Nephron progenitor cell (in vitro differentiated cells): Measurements from ENCODE around the gene SH3BP5.
"Not testable (repeated sequence)": the region's sequence is repeated elsewhere in the genome, so short reads cannot be mapped to it uniquely, and the experiment has no call there.

Experiments
- DNase-seq: peaks from one replicate; pipeline ENCODE4 v3.0.0; 2021
- H3K27ac Mint-ChIP-seq: 2 replicates; pipeline ENCODE4 v1.8.0; 2021; ENCODE audit warnings: mild to moderate bottlenecking, moderate library complexity, mixed read lengths
- H3K27me3 Mint-ChIP-seq: 2 replicates; pipeline ENCODE4 v1.8.0; 2021; ENCODE audit warnings: mild to moderate bottlenecking, low read depth, mixed read lengths; ENCODE audit not compliant: poor library complexity
- H3K36me3 Mint-ChIP-seq: 2 replicates; pipeline ENCODE4 v1.8.0; 2021; ENCODE audit warnings: low read depth, mixed read lengths
- H3K4me1 Mint-ChIP-seq: 2 replicates; pipeline ENCODE4 v1.8.0; 2021; ENCODE audit warnings: mixed read lengths
- H3K4me3 Mint-ChIP-seq: 2 replicates; pipeline ENCODE4 v1.8.0; 2021; ENCODE audit warnings: mild to moderate bottlenecking, moderate library complexity, mixed read lengths
- H3K9me3 Mint-ChIP-seq: 2 replicates; pipeline ENCODE4 v1.8.0; 2021; ENCODE audit warnings: mild to moderate bottlenecking, moderate library complexity, mixed read lengths
- TF ChIP-seq, protein P1 (sequence below): fragments of 200-600 bp; sonication (generic); IDR thresholded peaks from 2 replicates; pipeline ENCODE4 v1.5.0; 2021; ENCODE audit warnings: antibody characterized with exemption

The SH3BP5 gene

DNA sequence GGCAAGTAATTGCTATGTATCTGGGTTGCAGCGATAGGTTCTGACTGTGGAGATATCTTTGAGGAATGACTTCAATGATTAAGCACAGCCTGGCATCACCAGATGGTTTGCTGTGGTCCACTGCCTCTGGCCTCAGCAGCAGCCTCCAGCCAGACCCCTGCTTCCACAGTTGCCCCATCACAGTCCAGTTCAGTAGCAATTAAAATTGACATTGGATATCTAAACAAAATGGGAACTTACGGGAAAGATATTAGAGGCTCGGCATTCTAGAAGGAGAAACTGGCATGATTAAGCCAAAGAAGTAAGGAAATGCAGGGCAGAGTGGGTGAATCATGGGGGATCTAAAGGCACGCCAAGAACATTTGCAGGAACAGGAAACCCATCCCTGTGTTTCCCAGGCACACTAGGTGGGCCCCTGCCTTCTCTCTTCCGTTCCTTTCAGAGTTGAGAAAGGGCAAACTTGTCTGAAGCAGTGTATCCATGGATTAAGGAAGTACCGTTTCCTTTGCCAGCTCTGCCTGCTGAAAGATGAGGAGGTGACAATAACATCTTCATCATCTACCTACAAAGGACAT, 36.3 kb upstream of the SH3BP5 start:
- peaks cover 35% of the 10 kb centered on the region for H3K27me3 Mint-ChIP-seq
- peaks cover 4% of the 10 kb centered on the region for H3K36me3 Mint-ChIP-seq
- H3K9me3 Mint-ChIP-seq: peaks cover 35% of the 10 kb centered on the region
- no peak overlapping the region for H3K4me3 Mint-ChIP-seq
- TF ChIP-seq, protein P1, sequence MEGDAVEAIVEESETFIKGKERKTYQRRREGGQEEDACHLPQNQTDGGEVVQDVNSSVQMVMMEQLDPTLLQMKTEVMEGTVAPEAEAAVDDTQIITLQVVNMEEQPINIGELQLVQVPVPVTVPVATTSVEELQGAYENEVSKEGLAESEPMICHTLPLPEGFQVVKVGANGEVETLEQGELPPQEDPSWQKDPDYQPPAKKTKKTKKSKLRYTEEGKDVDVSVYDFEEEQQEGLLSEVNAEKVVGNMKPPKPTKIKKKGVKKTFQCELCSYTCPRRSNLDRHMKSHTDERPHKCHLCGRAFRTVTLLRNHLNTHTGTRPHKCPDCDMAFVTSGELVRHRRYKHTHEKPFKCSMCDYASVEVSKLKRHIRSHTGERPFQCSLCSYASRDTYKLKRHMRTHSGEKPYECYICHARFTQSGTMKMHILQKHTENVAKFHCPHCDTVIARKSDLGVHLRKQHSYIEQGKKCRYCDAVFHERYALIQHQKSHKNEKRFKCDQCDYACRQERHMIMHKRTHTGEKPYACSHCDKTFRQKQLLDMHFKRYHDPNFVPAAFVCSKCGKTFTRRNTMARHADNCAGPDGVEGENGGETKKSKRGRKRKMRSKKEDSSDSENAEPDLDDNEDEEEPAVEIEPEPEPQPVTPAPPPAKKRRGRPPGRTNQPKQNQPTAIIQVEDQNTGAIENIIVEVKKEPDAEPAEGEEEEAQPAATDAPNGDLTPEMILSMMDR: no peak
- DNase-seq: no peak
- no peaks in the 10 kb centered on the region for H3K4me1 Mint-ChIP-seq
- H3K27ac Mint-ChIP-seq: no peak overlapping the region

DNA sequence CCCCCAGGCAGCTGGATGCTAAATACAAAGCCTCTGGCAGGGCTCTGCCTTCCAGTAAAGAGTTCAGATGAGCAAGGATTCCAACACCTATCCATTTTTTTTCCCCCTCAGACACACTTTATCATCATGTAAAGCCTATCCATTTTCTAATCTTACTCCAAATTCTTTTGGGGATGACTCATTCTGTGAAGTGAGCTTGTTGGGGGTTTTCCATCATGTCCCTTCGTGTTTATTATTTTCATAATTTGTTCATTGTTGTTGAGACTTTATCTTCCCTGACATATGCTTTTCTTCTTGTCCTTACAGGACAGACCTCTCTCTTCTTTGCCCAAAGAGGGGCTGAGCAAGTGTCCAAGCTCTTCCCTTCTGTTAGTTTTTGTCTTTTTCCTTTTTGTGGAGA, 34.7 kb upstream of the SH3BP5 start:
- TF ChIP-seq, protein P1: no peak
- Mint-ChIP-seq H3K36me3 (peaks cover 4% of the 10 kb centered on the region), H3K4me1 (peaks cover 6% of the 10 kb centered on the region), H3K27ac (no peak overlapping the region), H3K4me3 (no peak overlapping the region), H3K27me3 (peaks cover 27% of the 10 kb centered on the region), H3K9me3 (peaks cover 36% of the 10 kb centered on the region)
- no peak for DNase-seq

DNA sequence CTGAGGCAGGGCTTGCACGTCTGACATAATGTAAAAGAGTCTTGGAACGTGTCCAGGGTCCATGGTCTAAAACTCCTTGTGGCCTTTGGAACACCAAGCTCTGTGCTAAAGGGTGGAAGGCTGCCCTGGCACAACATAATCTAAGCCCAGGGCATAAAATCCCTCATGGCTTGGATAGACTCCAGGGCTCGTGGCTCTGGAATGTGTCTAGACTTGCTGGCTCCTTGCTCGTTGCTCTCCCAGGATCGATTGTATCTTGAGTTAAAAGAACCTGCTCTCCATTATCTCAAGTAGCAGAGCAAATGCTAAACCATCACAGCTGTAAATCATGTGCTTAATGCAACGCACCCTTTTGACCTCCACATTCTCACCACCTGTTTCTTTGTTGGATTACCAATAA, 31.7 kb upstream of the SH3BP5 start:
- peaks cover 28% of the 10 kb centered on the region for H3K9me3 Mint-ChIP-seq
- H3K27me3 Mint-ChIP-seq: peaks cover 15% of the 10 kb centered on the region
- H3K27ac Mint-ChIP-seq: peak overlapping the region; percentile 68
- not testable (repeated sequence) for H3K4me3 Mint-ChIP-seq, DNase-seq, H3K36me3 Mint-ChIP-seq
- peaks cover 22% of the 10 kb centered on the region for H3K4me1 Mint-ChIP-seq

DNA sequence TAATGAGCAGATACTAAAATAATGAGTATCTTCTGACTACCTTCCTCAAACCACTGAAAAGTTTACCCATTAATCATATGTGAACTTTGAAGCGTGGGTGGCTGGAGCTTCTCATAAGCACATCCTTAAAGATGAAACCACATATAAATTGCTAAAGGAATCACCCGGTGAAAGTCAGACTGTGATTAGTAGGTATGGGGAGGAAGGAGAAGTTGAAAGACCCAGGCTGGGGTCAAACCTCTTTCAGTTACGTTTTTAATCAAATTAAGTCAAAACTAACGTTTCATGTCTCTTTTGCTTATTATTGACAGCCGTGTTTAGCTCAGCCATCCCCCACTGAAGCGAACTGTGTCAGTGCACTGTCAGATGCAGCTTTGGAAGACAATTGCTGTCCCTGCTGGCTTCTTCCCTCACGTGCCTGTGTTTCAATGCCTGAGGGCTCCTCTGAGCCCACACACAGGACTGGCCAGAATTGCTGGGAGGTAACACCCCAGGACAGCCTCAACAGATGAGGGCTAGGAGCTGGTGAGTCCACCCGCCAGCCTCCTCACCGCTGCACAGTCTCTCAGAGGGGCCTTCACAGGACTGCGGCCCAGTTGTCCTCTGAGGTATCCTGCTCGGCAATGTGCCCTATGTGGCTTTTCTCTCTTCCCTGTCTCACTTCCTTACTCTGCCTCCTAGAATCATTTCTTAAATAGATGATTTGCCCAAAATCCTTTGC, 29.3 kb upstream of the SH3BP5 start:
- Mint-ChIP-seq H3K27me3 (peaks cover 10% of the 10 kb centered on the region), H3K4me3 (no peak overlapping the region), H3K36me3 (peaks cover 4% of the 10 kb centered on the region), H3K27ac (peak overlapping the region; percentile 40), H3K9me3 (peaks cover 22% of the 10 kb centered on the region), H3K4me1 (peaks cover 24% of the 10 kb centered on the region)
- peak; percentile 8 for DNase-seq
- TF ChIP-seq, protein P1: no peak

DNA sequence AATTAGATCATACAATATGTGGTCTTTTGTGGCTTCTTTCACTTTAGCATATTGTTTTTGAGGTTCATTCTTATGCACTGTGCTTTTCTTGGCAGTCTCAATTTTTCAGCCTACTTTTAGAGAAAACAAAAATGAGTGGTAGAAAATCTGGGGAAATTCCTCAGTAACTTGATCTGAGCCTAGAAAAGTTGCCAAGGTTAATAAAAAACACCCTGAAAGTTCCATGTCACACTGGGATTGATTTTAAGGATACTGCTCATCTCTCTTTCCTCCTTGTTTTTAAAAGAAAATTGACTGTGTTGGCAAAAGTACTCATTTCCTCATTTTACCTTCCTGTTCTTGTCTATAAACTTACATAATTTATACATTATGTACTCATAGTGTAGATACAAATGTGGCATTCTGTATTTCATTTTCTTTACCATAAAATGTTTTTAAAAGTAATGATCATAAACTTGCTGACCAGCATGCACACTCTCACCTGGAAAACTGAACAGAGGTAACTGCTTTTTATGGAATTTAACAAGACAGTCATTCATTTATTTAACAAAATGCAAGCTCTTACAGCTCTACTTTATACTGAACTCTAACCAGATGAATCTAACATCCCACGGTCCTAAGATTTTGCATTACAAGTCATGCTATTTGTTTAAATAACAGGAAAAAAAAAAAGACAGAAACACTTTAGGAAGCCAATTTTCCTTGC, 28.6 kb upstream of the SH3BP5 start:
- H3K27ac Mint-ChIP-seq: no peak overlapping the region
- TF ChIP-seq, protein P1: no peak
- H3K9me3 Mint-ChIP-seq: peaks cover 22% of the 10 kb centered on the region
- peaks cover 13% of the 10 kb centered on the region for H3K27me3 Mint-ChIP-seq
- peaks cover 4% of the 10 kb centered on the region for H3K36me3 Mint-ChIP-seq
- no peak overlapping the region for H3K4me3 Mint-ChIP-seq
- no peak for DNase-seq
- peaks cover 31% of the 10 kb centered on the region for H3K4me1 Mint-ChIP-seq

DNA sequence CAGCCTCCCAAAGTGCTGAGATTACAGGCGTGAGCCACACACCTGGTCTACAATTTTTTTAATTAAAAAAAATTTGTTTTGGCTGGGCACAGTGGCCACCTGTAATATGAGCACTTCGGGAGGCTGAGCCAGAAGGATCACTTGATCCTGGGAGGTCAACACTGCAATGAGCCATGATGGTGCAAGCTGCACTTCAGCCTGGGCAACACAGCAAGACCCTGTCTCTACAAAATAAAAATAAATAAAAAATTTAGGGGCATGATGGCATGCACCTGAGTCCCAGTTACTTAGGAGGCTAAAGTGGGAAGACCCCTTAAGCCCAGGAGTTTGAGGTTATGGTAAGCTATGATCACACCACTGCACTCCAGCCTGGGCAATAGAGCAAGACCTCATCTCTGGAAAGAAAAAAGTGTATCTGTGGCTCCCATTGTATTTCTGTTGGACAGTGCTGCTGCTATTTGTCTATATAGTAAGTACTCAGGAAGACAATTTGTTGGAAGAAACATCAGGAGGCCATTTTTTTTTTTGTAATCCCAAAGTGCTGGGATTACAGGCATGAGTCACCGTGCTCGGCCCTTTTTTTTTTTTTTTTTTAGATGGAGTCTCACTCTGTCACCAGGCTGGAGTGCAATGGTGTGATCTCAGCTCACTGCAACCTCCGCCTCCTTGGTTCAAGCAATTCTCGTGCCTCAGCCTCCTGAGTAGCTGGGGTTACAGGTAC, 27.5 kb upstream of the SH3BP5 start:
- H3K27ac Mint-ChIP-seq: no peak overlapping the region
- no peak overlapping the region for H3K4me3 Mint-ChIP-seq
- TF ChIP-seq, protein P1: no peak
- H3K27me3 Mint-ChIP-seq: peaks cover 13% of the 10 kb centered on the region
- no peak for DNase-seq
- peaks cover 2% of the 10 kb centered on the region for H3K36me3 Mint-ChIP-seq
- H3K4me1 Mint-ChIP-seq: peaks cover 34% of the 10 kb centered on the region
- H3K9me3 Mint-ChIP-seq: peaks cover 12% of the 10 kb centered on the region

DNA sequence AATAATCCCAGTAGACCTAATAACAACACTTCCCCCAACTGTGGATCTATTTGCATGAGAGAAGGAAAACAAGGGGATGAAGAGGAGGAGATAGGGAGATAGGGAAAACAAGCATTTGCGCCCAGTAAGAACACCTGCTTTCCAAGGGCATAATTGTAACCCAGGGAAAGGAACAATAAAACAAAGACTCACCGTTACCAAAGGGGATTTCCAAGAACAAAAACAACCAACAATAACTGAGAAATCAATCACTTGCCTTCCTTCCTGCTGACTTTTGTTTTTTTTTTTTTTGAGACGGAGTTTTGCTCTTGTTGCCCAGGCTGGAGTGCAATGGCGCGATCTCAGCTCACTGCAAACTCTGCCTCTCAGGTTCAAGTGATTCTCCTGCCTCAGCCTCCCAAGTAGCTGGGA, 24.3 kb upstream of the SH3BP5 start:
- peak overlapping the region; percentile 76 for H3K27ac Mint-ChIP-seq
- not testable (repeated sequence) for H3K4me3 Mint-ChIP-seq, H3K36me3 Mint-ChIP-seq

More for the DNA sequence above, 24.3 kb upstream of the SH3BP5 start:
- peaks cover 23% of the 10 kb centered on the region for H3K4me1 Mint-ChIP-seq
- DNase-seq, H3K9me3 Mint-ChIP-seq: not testable (repeated sequence)
- peaks cover 16% of the 10 kb centered on the region for H3K27me3 Mint-ChIP-seq
